ENCODE results near the gene EDRF1. TPM values are rescaled to one million over a fixed set of nuclear protein-coding genes. Genes with fewer than 3 reads are reported as not detected.

EDRF1 gene
- total and polyA plus RNA-seq, 2 of the 13 experiments (the other 11 are each of a cell fraction or from before 2014, with no cell fraction given), result 16.9 to 26.7 TPM

DNA sequence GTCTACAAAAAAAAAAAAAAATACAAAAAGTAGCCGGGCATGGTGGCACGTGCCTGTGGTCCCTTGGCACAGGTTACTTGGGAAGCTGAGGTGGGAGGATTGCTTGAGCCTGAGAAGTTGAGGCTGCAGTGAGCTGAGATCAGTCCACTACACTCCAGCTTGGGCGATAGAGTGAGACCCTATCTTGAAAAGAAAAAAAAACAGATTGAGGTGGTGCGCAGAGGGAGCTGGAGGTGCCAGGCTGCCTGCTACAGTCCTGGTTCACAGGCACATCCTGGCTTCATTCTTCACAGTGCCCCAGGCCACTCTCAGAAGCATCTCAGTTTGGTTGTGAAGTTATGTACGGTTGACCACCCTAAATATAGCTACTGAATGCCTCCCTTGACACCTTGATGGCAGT is 51.3 kb downstream of the EDRF1 start:
- H3K79me2 ChIP-seq (ENCODE audit: insufficient read depth, low read length), result no peaks in the 10 kb centered on the region
- FAIRE-seq, result no peak
- no peak for DNase-seq (ENCODE audit: low spot score)
- TF ChIP-seq ZNF713 (CRISPR knock-in tag; IDR thresholded peaks at IDR 0.05) (no peak), RFX3 (CRISPR knock-in tag; IDR thresholded peaks at IDR 0.05) (no peak), ZFYVE20 (CRISPR knock-in tag; IDR thresholded peaks at IDR 0.05; ENCODE audit: borderline replicate concordance, low read depth) (no peak), ZNF720 (CRISPR knock-in tag; IDR thresholded peaks at IDR 0.05) (no peak), SATB2 (CRISPR knock-in tag; IDR thresholded peaks at IDR 0.05) (no peak), POLR2G (IDR thresholded peaks at IDR 0.05; ENCODE audit: low read depth, low read length) (no peak), NBN (conservative IDR thresholded peaks at IDR 0.05) (no peak), NR2F1 (CRISPR knock-in tag; IDR thresholded peaks at IDR 0.05) (no peak), ZNF576 (CRISPR knock-in tag; IDR thresholded peaks at IDR 0.05) (no peak)
- TF ChIP-seq, protein P1, sequence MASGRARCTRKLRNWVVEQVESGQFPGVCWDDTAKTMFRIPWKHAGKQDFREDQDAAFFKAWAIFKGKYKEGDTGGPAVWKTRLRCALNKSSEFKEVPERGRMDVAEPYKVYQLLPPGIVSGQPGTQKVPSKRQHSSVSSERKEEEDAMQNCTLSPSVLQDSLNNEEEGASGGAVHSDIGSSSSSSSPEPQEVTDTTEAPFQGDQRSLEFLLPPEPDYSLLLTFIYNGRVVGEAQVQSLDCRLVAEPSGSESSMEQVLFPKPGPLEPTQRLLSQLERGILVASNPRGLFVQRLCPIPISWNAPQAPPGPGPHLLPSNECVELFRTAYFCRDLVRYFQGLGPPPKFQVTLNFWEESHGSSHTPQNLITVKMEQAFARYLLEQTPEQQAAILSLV (CRISPR knock-in tag; IDR thresholded peaks at IDR 0.05; ENCODE audit: borderline replicate concordance), result no peak
- TF ChIP-seq, protein P2, sequence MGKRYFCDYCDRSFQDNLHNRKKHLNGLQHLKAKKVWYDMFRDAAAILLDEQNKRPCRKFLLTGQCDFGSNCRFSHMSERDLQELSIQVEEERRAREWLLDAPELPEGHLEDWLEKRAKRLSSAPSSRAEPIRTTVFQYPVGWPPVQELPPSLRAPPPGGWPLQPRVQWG (CRISPR knock-in tag; IDR thresholded peaks at IDR 0.05; ENCODE audit: borderline replicate concordance, low read depth), result no peak
- TF ChIP-seq, protein P3, sequence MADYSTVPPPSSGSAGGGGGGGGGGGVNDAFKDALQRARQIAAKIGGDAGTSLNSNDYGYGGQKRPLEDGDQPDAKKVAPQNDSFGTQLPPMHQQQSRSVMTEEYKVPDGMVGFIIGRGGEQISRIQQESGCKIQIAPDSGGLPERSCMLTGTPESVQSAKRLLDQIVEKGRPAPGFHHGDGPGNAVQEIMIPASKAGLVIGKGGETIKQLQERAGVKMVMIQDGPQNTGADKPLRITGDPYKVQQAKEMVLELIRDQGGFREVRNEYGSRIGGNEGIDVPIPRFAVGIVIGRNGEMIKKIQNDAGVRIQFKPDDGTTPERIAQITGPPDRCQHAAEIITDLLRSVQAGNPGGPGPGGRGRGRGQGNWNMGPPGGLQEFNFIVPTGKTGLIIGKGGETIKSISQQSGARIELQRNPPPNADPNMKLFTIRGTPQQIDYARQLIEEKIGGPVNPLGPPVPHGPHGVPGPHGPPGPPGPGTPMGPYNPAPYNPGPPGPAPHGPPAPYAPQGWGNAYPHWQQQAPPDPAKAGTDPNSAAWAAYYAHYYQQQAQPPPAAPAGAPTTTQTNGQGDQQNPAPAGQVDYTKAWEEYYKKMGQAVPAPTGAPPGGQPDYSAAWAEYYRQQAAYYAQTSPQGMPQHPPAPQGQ (CRISPR knock-in tag; IDR thresholded peaks at IDR 0.05; ENCODE audit: borderline replicate concordance), result no peak
- H3K9me3 ChIP-seq (ENCODE audit: low read length), result no peaks in the 10 kb centered on the region
- peaks cover 0 to under 1% of the 10 kb centered on the region in 2 experiments; a peak in 2 of 5 replicates for H3K36me3 ChIP-seq (replicated peaks in 1 of 2; ENCODE audit: control insufficient read depth in 1 of 2, insufficient read depth in 2 of 2, low read length in 2 of 2)
- H3K9ac ChIP-seq (ENCODE audit: insufficient read depth, low read depth, low read length), result no peak overlapping the region
- no peak overlapping the region for H3K4me3 ChIP-seq (replicated peaks in 1 of 3; ENCODE audit: insufficient read depth in 1 of 3, low read depth in 2 of 3, low read length in 3 of 3)
- no peaks in the 10 kb centered on the region for H4K20me1 ChIP-seq (ENCODE audit: insufficient read depth, low read length)
- H3K27me3 ChIP-seq (ENCODE audit: control insufficient read depth in 1 of 2, insufficient read depth in 2 of 2, low read length in 2 of 2), result no peaks in the 10 kb centered on the region; a peak in 1 of 5 replicates
- in situ Hi-C loops (cut with HindIII; ENCODE audit: extremely low pct_ligation_motif_present, low pct_unique_long_range_greater_than_20kb), result no loop called here
- peaks cover 12% of the 10 kb centered on the region; the same call in 1 of the 2 replicates for H3K4me1 ChIP-seq (ENCODE audit: insufficient read depth, low read length)
- WGBS (ENCODE audit: low lambda C conversion rate), result 93% methylated on average over 5 of the region's 5 CpGs
- no TSS peak for BruUV-seq (replicated peaks)
- intact Hi-C loops (cut with micrococcal nuclease; ENCODE audit: unreplicated experiment), result loop anchor here (10.0 kb wide), 1 partner anchor 54 kb away; the partner anchor contains the start of genes BCCIP and UROS
- no peak overlapping the region for H3K27ac ChIP-seq (ENCODE audit: extremely low read length, insufficient read depth, low read length)
- CTCF ChIA-PET (ENCODE audit: low intra/inter-chr PET ratio, low total read pairs), result no interaction called here
- no peak for ATAC-seq
- POLR2A ChIA-PET, result no interaction called here
- no peak overlapping the region for H3K4me2 ChIP-seq (ENCODE audit: low read depth, low read length)
- H2AFZ ChIP-seq (ENCODE audit: low read length), result no peak overlapping the region

All from HepG2 (cell line).